ENCODE results near the gene LSMEM2.

DNA sequence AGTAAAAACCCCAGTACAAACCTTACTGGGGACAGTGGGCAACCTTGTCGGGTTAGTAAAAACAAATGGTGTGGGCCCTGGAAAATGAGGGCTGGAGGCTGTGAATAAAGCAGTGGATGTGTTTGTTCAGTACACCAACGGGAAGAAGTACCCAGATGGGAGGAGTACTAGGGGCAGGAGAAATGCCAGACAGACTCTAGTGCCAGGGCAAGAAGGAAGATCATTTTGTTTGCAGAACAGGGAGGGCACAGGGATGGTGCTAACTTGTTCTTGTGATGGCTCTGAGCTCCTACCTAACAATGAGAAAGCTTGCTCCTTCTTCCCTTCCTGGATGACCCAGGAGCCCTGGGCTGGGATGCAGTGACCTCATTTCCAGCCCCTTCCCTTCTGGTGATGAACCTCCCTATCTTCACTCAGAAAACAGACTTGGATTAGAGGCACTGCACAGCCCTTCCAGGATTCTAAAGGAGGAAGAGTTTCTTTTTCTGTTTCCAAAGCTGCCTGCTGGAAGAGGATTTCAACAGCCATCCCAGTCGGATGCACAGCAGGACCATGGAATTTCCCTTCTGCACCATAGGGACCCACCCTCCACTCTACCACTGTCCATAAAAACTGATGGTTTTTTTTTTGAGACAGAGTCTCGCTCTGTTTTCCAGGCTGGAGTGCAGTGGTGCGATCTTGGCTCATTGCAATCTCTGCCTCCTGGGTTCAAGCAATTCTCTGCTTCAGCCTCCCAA is 55.6 kb downstream of the LSMEM2 start:
- TF ChIP-seq POLR2AphosphoS5 (IDR thresholded peaks at IDR 0.05; ENCODE audit: borderline replicate concordance, low read depth, low read length): no peak
- TF ChIP-seq EZH2 (IDR thresholded peaks at IDR 0.05): no peak

All from SK-N-MC (cell line).